ENCODE data around the gene SLC44A1. TPM values are rescaled to one million over a fixed set of nuclear protein-coding genes. Genes with fewer than 3 reads are reported as not detected.

SLC44A1 gene
- polyA plus RNA-seq, 1 of the 3 experiments (the other 2 are of a cell fraction), result 4.5 TPM

DNA sequence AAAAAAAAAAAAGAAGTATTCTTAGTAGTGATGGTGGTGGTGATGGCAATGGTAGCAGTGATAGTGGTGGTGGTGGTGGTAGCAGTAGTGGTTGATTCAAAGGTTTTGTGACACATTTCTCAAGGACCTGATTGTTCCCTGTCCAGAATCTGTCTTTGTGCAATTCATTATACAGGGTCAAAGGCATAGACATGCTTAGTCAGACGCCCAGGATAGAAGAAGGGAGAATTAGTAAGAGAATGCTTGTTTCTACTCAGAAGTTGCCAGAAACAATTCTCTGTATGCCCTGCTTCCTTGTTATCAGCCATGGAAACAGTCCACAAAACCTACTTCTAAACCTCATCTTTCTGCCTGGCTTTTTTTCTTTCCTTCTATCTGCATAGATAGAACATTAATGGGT, 89.4 kb downstream of the SLC44A1 start:
- Histone ChIP-seq H3K9me2 (no peaks in the 10 kb centered on the region), H2AFZ (ENCODE audit: low read depth) (no peak overlapping the region), H3K4me1 (ENCODE audit: control insufficient read depth in 1 of 2, insufficient read depth in 2 of 2, low read depth in 1 of 2, low read length in 1 of 2) (peaks cover 0 to 14% of the 10 kb centered on the region in 2 experiments; a peak in 2 of 4 replicates), H4K20me1 (ENCODE audit: insufficient read depth) (no peaks in the 10 kb centered on the region), H3K4me2 (no peak overlapping the region), H3K36me3 (replicated peaks in 1 of 2; ENCODE audit: control insufficient read depth in 1 of 2, insufficient read depth in 2 of 2, low read length in 1 of 2) (peaks cover 7 to 11% of the 10 kb centered on the region in 2 experiments), H3F3A (replicated peaks; ENCODE audit: insufficient read depth) (no peaks in the 10 kb centered on the region), H3K4me3 (ENCODE audit: low read depth in 2 of 2, low read length in 1 of 2) (no peak overlapping the region), H3K9ac (no peak overlapping the region), H3K79me2 (ENCODE audit: insufficient read depth) (no peaks in the 10 kb centered on the region), H3K27me3 (ENCODE audit: insufficient read depth) (no peaks in the 10 kb centered on the region), H3K9me3 (no peaks in the 10 kb centered on the region), H3K27ac (ENCODE audit: low read depth in 2 of 2, low read length in 1 of 2) (no peak overlapping the region)
- no peak for TF ChIP-seq USF2 (IDR thresholded peaks at IDR 0.05; ENCODE audit: borderline replicate concordance, low read depth, low read length)
- TF ChIP-seq GATA2 (CRISPR knock-in tag; IDR thresholded peaks at IDR 0.05), result no peak
- no peak for TF ChIP-seq MXI1 (IDR thresholded peaks at IDR 0.05; ENCODE audit: low read depth, low read length)
- TF ChIP-seq NRF1 (IDR thresholded peaks at IDR 0.05; ENCODE audit: low read depth, low read length), result no peak
- no peak for TF ChIP-seq YY1 (IDR thresholded peaks at IDR 0.05; ENCODE audit: low read depth)
- TF ChIP-seq RCOR1 (IDR thresholded peaks at IDR 0.05; ENCODE audit: low read length), result no peak
- TF ChIP-seq RFX5 (IDR thresholded peaks at IDR 0.05; ENCODE audit: low read length), result no peak
- no peak for TF ChIP-seq EP300 (IDR thresholded peaks at IDR 0.05; ENCODE audit: borderline replicate concordance in 1 of 2, low read depth in 1 of 2, low read length in 1 of 2)
- no peak for TF ChIP-seq TEAD4 (IDR thresholded peaks at IDR 0.05; ENCODE audit: borderline replicate concordance, insufficient read depth)
- no peak for TF ChIP-seq CTCF (IDR thresholded peaks at IDR 0.05)
- no peak for DNase-seq
- ChIA-PET POLR2A (no interaction called here), CTCF (no interaction called here)
- WGBS (ENCODE audit: low lambda C conversion rate), result 92% methylated on average over 1 of the region's 1 CpG

GRCh38 chr9:105338308-105338707, 93.9 kb downstream of the SLC44A1 start:
- no peaks in the 10 kb centered on the region for H3K79me2 ChIP-seq (ENCODE audit: insufficient read depth)
- H3F3A ChIP-seq (replicated peaks; ENCODE audit: insufficient read depth), result no peaks in the 10 kb centered on the region
- H3K9ac ChIP-seq, result no peak overlapping the region
- H3K27me3 ChIP-seq (ENCODE audit: insufficient read depth), result no peaks in the 10 kb centered on the region
- no peak overlapping the region for H2AFZ ChIP-seq (ENCODE audit: low read depth)
- peaks cover 7 to 14% of the 10 kb centered on the region in 2 experiments for H3K36me3 ChIP-seq (replicated peaks in 1 of 2; ENCODE audit: control insufficient read depth in 1 of 2, insufficient read depth in 2 of 2, low read length in 1 of 2)
- no peak overlapping the region for H3K27ac ChIP-seq (ENCODE audit: low read depth in 2 of 2, low read length in 1 of 2)
- 80% methylated on average over 1 of the region's 2 CpGs for WGBS (ENCODE audit: low lambda C conversion rate)
- no peaks in the 10 kb centered on the region for H4K20me1 ChIP-seq (ENCODE audit: insufficient read depth)
- no peak overlapping the region for H3K4me3 ChIP-seq (ENCODE audit: low read depth in 2 of 2, low read length in 1 of 2)
- DNase-seq, result no peak
- H3K9me3 ChIP-seq, result no peaks in the 10 kb centered on the region
- H3K9me2 ChIP-seq, result no peaks in the 10 kb centered on the region
- H3K4me1 ChIP-seq (ENCODE audit: control insufficient read depth in 1 of 2, insufficient read depth in 2 of 2, low read depth in 1 of 2, low read length in 1 of 2), result no peaks in the 10 kb centered on the region; a peak in 2 of 4 replicates
- POLR2A ChIA-PET, result no interaction called here
- CTCF ChIA-PET, result no interaction called here
- TF ChIP-seq TCF12 (IDR thresholded peaks at IDR 0.05) (no peak), RCOR1 (IDR thresholded peaks at IDR 0.05; ENCODE audit: low read length) (no peak), JUND (IDR thresholded peaks at IDR 0.05) (no peak), YY1 (IDR thresholded peaks at IDR 0.05; ENCODE audit: low read depth) (no peak), MXI1 (IDR thresholded peaks at IDR 0.05; ENCODE audit: low read depth, low read length) (no peak), ELF1 (IDR thresholded peaks at IDR 0.05) (no peak), EZH2phosphoT487 (IDR thresholded peaks at IDR 0.05; ENCODE audit: borderline replicate concordance, low read depth) (no peak), RAD21 (IDR thresholded peaks at IDR 0.05; ENCODE audit: low read length) (no peak), GATA2 (CRISPR knock-in tag; IDR thresholded peaks at IDR 0.05) (no peak), CHD2 (IDR thresholded peaks at IDR 0.05; ENCODE audit: low read length, partially characterized antibody) (no peak), USF2 (IDR thresholded peaks at IDR 0.05; ENCODE audit: borderline replicate concordance, low read depth, low read length) (no peak)
- TF ChIP-seq, protein P1, sequence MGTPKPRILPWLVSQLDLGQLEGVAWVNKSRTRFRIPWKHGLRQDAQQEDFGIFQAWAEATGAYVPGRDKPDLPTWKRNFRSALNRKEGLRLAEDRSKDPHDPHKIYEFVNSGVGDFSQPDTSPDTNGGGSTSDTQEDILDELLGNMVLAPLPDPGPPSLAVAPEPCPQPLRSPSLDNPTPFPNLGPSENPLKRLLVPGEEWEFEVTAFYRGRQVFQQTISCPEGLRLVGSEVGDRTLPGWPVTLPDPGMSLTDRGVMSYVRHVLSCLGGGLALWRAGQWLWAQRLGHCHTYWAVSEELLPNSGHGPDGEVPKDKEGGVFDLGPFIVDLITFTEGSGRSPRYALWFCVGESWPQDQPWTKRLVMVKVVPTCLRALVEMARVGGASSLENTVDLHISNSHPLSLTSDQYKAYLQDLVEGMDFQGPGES (IDR thresholded peaks at IDR 0.05; ENCODE audit: low read depth, low read length), result no peak
- TF ChIP-seq, protein P2, sequence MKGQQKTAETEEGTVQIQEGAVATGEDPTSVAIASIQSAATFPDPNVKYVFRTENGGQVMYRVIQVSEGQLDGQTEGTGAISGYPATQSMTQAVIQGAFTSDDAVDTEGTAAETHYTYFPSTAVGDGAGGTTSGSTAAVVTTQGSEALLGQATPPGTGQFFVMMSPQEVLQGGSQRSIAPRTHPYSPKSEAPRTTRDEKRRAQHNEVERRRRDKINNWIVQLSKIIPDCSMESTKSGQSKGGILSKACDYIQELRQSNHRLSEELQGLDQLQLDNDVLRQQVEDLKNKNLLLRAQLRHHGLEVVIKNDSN (IDR thresholded peaks at IDR 0.05; ENCODE audit: borderline replicate concordance, low read depth), result no peak
- H3K4me2 ChIP-seq, result no peak overlapping the region
